ENCODE data around the gene TMEM43.
A peak's percentile ranks its signal among the peaks of the same experiment; 100 is the strongest.

TMEM43 gene

DNA sequence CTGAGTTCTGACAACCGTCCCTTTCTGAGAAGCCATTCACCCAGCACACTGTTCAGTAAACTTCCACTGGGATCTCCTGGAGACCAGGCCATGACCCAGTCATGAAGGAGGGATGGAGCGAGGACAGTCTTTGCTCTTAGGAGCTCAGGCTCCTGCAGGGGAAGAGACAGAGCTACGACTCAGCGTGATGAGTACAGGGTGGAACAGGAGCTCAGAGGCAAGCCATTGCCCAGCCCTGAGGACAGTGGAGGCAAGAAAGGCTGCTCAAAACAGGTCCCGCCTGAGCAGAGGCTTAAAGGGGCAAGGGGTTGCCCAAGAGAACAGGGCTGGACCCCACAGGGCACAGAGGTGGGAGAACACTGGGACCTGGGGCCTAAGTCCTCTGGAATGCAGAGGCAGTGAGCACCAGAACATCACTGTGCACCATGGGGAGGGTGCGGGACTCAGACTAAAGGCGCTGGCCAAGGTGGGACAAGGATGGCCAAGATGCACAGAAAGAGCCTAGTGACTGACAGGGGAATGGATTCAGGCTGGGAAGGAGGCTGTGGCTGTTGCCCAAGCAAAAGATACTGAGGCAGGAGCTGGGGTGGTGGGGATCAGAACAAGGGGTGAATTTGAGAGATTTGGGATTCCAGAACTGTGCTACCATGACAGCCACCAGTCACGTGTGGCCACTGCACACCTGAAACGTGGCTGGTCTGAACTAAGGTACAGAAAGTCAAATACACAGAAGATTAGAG is 25.8 kb downstream of the TMEM43 start:
- no peak for DNase-seq
- Histone ChIP-seq H3K36me3 (ENCODE audit: insufficient read depth, low read length) (peaks cover 61% of the 10 kb centered on the region), H3K4me1 (ENCODE audit: insufficient read depth, low read length) (no peaks in the 10 kb centered on the region)

GRCh38 chr3:14151471-14152083 is 26.7 kb downstream of the TMEM43 start:
- Histone ChIP-seq H3K27ac (ENCODE audit: low read length) (no peak overlapping the region), H3K4me2 (ENCODE audit: insufficient read depth, low read length) (no peak overlapping the region), H3K79me2 (ENCODE audit: insufficient read depth, low read length) (no peaks in the 10 kb centered on the region), H2AFZ (ENCODE audit: low read depth, low read length) (no peak overlapping the region), H4K20me1 (ENCODE audit: insufficient read depth, low read length) (peaks cover 6% of the 10 kb centered on the region), H3K27me3 (ENCODE audit: insufficient read depth, low read length, poor library complexity) (no peaks in the 10 kb centered on the region), H3K9me3 (ENCODE audit: insufficient read depth, low read length, severe bottlenecking) (no peaks in the 10 kb centered on the region), H3K36me3 (ENCODE audit: insufficient read depth, low read length) (peaks cover 60% of the 10 kb centered on the region), H3K4me3 (ENCODE audit: low read depth in 1 of 2, low read length in 2 of 2) (no peak overlapping the region), H3K4me1 (ENCODE audit: insufficient read depth, low read length) (no peaks in the 10 kb centered on the region), H3K9ac (ENCODE audit: low read depth, low read length) (no peak overlapping the region)
- ATAC-seq (ENCODE audit: insufficient read depth, low read depth) (no peak), DNase-seq (no peak)
- no peak for TF ChIP-seq CTCF (IDR thresholded peaks at IDR 0.05; ENCODE audit: borderline replicate concordance, extremely low read depth, low read length, poor library complexity, severe bottlenecking)
- TF ChIP-seq EZH2 (IDR thresholded peaks at IDR 0.05; ENCODE audit: borderline replicate concordance, low read depth, low read length, severe bottlenecking) = no peak

More for the DNA sequence above, 25.8 kb downstream of the TMEM43 start:
- Histone ChIP-seq H3K9ac (ENCODE audit: low read depth, low read length) (no peak overlapping the region), H3K4me3 (ENCODE audit: low read depth in 1 of 2, low read length in 2 of 2) (no peak overlapping the region), H3K79me2 (ENCODE audit: insufficient read depth, low read length) (no peaks in the 10 kb centered on the region), H3K27me3 (ENCODE audit: insufficient read depth, low read length, poor library complexity) (no peaks in the 10 kb centered on the region), H3K9me3 (ENCODE audit: insufficient read depth, low read length, severe bottlenecking) (no peaks in the 10 kb centered on the region), H3K27ac (ENCODE audit: low read length) (no peak overlapping the region), H4K20me1 (ENCODE audit: insufficient read depth, low read length) (peaks cover 10% of the 10 kb centered on the region), H3K4me2 (ENCODE audit: insufficient read depth, low read length) (no peak overlapping the region), H2AFZ (ENCODE audit: low read depth, low read length) (no peak overlapping the region)
- TF ChIP-seq EZH2 (IDR thresholded peaks at IDR 0.05; ENCODE audit: borderline replicate concordance, low read depth, low read length, severe bottlenecking) (no peak), CTCF (IDR thresholded peaks at IDR 0.05; ENCODE audit: borderline replicate concordance, extremely low read depth, low read length, poor library complexity, severe bottlenecking) (no peak)
- ATAC-seq (ENCODE audit: insufficient read depth, low read depth) = no peak

GRCh38 chr3:14152233-14152962 is 27.5 kb downstream of the TMEM43 start:
- Histone ChIP-seq H3K4me1 (ENCODE audit: insufficient read depth, low read length) (no peaks in the 10 kb centered on the region), H3K9ac (ENCODE audit: low read depth, low read length) (no peak overlapping the region), H3K79me2 (ENCODE audit: insufficient read depth, low read length) (no peaks in the 10 kb centered on the region), H3K9me3 (ENCODE audit: insufficient read depth, low read length, severe bottlenecking) (no peaks in the 10 kb centered on the region), H3K27ac (ENCODE audit: low read length) (no peak overlapping the region), H3K4me3 (ENCODE audit: low read depth in 1 of 2, low read length in 2 of 2) (no peak overlapping the region), H3K27me3 (ENCODE audit: insufficient read depth, low read length, poor library complexity) (no peaks in the 10 kb centered on the region), H4K20me1 (ENCODE audit: insufficient read depth, low read length) (peaks cover 3% of the 10 kb centered on the region; the same call in 1 of the 2 replicates), H3K4me2 (ENCODE audit: insufficient read depth, low read length) (no peak overlapping the region), H3K36me3 (ENCODE audit: insufficient read depth, low read length) (peaks cover 60% of the 10 kb centered on the region), H2AFZ (ENCODE audit: low read depth, low read length) (no peak overlapping the region)
- peak; percentile 55 for TF ChIP-seq CTCF (IDR thresholded peaks at IDR 0.05; ENCODE audit: borderline replicate concordance, extremely low read depth, low read length, poor library complexity, severe bottlenecking)
- no peak for TF ChIP-seq EZH2 (IDR thresholded peaks at IDR 0.05; ENCODE audit: borderline replicate concordance, low read depth, low read length, severe bottlenecking)
- peak; percentile 33 for DNase-seq
- ATAC-seq (ENCODE audit: insufficient read depth, low read depth) = peak; percentile 63
